GM12878 (cell line): ENCODE measurements around the gene EDC3. TPM values are rescaled to one million over a fixed set of nuclear protein-coding genes. Genes with fewer than 3 reads are reported as not detected.

Source experiments
- ATAC-seq: fragments of 200-7000 bp; cut with Tn5 transposase; 3 replicates; pipeline ENCODE4 v1.9.1; 2020; ENCODE audit warnings: mild to moderate bottlenecking, moderate library complexity
- BruUV-seq: library from RNA; stranded (reverse); fragments of 400-500 nt; replicated peaks from 2 replicates; lab custom pipeline; 2021; lab: Mats Ljungman, UMichigan
- CTCF ChIA-PET: fragments of 300-600 bp; sonication (Branson Sonifier 250); formaldehyde crosslinking; extraction: SDS; loops from one replicate; lab custom pipeline; 2021; ENCODE audit warnings: inconsistent platforms; lab: Yijun Ruan, JAX
- POLR2A ChIA-PET: fragments of 350-600 bp; formaldehyde crosslinking; extraction: SDS; loops from one replicate; lab custom pipeline; 2021; ENCODE audit warnings: inconsistent platforms; lab: Charles Lee
- RAD21 ChIA-PET: fragments of 300-600 bp; sonication (Branson Sonifier 250); formaldehyde crosslinking; loops from one replicate; lab custom pipeline; 2023; ENCODE audit warnings: antibody characterized with exemption; ENCODE audit not compliant: unreplicated experiment; lab: Charles Lee
- SMC1A ChIA-PET: fragments of 300-600 bp; sonication (Branson Sonifier 250); formaldehyde crosslinking; loops from one replicate; lab custom pipeline; 2023; ENCODE audit not compliant: unreplicated experiment, uncharacterized antibody; lab: Charles Lee
- DNase-seq: peaks from one replicate; pipeline ENCODE4 v3.0.0-alpha.2; 2011; ENCODE audit warnings: low read depth, low spot score
- FAIRE-seq: peaks from 3 replicates; lab custom pipeline; 2011; peaks lifted over from hg19 to GRCh38; lab: Jason Lieb, UNC
- H2AFZ ChIP-seq: 2 replicates; pipeline ENCODE4 v1.6.0; 2011; ENCODE audit warnings: low read depth, low read length, control low read depth; ENCODE audit not compliant: control insufficient read depth
- H3K27ac ChIP-seq: 2 replicates; pipeline ENCODE4 v1.5.1; 2011; ENCODE audit warnings: control low read depth; ENCODE audit not compliant: control insufficient read depth, insufficient read depth
- H3K27me3 ChIP-seq, 2 experiments: replicated peaks in 1 of 2; 2 replicates each; pipeline versions ENCODE4 v1.6.0 to v1.6.1; 2011; ENCODE audit warnings: low read length in 1 of 2; ENCODE audit not compliant: control insufficient read depth in 2 of 2, insufficient read depth in 2 of 2
- H3K36me3 ChIP-seq, 2 experiments: 2 replicates each; pipeline ENCODE4 v1.5.1; 2011; ENCODE audit warnings: low read length in 1 of 2; ENCODE audit not compliant: control insufficient read depth in 2 of 2, insufficient read depth in 2 of 2
- H3K4me1 ChIP-seq: 2 replicates; pipeline ENCODE4 v1.6.1; 2011; ENCODE audit warnings: mild to moderate bottlenecking, low read length, moderate library complexity, mixed read lengths; ENCODE audit not compliant: control insufficient read depth, insufficient read depth
- H3K4me2 ChIP-seq: 2 replicates; pipeline ENCODE4 v1.6.0; 2011; ENCODE audit warnings: control low read depth; ENCODE audit not compliant: control insufficient read depth, insufficient read depth
- H3K4me3 ChIP-seq: fragments of 200-600 bp; sonication (generic); 2 replicates; pipeline ENCODE4 v1.5.1; 2016
- H3K79me2 ChIP-seq: 2 replicates; pipeline ENCODE4 v1.6.0; 2011; ENCODE audit warnings: low read length; ENCODE audit not compliant: control insufficient read depth, insufficient read depth
- H3K9ac ChIP-seq: 2 replicates; pipeline ENCODE4 v1.8.0; 2011; ENCODE audit warnings: low read length, control low read depth, mixed read lengths; ENCODE audit not compliant: control insufficient read depth, insufficient read depth
- H3K9me3 ChIP-seq: replicated peaks from 3 replicates; pipeline ENCODE4 v1.5.1; 2011; ENCODE audit warnings: mild to moderate bottlenecking, low read length; ENCODE audit not compliant: control insufficient read depth, insufficient read depth
- H4K20me1 ChIP-seq: 2 replicates; pipeline ENCODE4 v1.6.0; 2011; ENCODE audit not compliant: control insufficient read depth, insufficient read depth
- BCL3 ChIP-seq: IDR thresholded peaks from 2 replicates; pipeline ENCODE4 v1.6.1; 2011; ENCODE audit warnings: borderline replicate concordance, low read depth, mild to moderate bottlenecking, moderate library complexity, low read length; ENCODE audit not compliant: insufficient read depth, poor library complexity, severe bottlenecking
- CBX3 ChIP-seq: fragments of 200-600 bp; sonication (generic); IDR thresholded peaks from 2 replicates; pipeline ENCODE4 v1.6.1; 2016; ENCODE audit warnings: low read depth, borderline replicate concordance
- EED ChIP-seq: sonication (generic); IDR thresholded peaks from 2 replicates; pipeline ENCODE4 v1.6.1; 2016; ENCODE audit warnings: antibody characterized with exemption, low read depth
- ELK1 ChIP-seq: IDR thresholded peaks from 2 replicates; pipeline ENCODE4 v1.6.1; 2012; ENCODE audit warnings: low read depth, low read length, improper control_type of control experiment
- NFIC ChIP-seq: IDR thresholded peaks from 2 replicates; pipeline ENCODE4 v1.6.1; 2012; ENCODE audit warnings: low read depth, mild to moderate bottlenecking, inconsistent platforms, low read length, moderate library complexity
- NKRF ChIP-seq: fragments of 450-650 bp; conservative IDR thresholded peaks from 2 replicates; pipeline ENCODE4 v1.6.1; 2017; ENCODE audit warnings: mild to moderate bottlenecking, moderate library complexity
- NR2C2 ChIP-seq: IDR thresholded peaks from 2 replicates; pipeline ENCODE4 v1.6.1; 2011; ENCODE audit warnings: borderline replicate concordance, low read depth; ENCODE audit not compliant: control insufficient read depth, insufficient read length
- POLR2A ChIP-seq: IDR thresholded peaks from 2 replicates; pipeline ENCODE4 v1.6.1; 2011; ENCODE audit warnings: low read depth, mild to moderate bottlenecking, low read length
- SIN3A ChIP-seq: IDR thresholded peaks from 2 replicates; pipeline ENCODE4 v1.6.1; 2012; ENCODE audit warnings: low read depth, low read length, improper control_type of control experiment
- SMARCA5 ChIP-seq: fragments of 450-650 bp; IDR thresholded peaks from 2 replicates; pipeline ENCODE4 v1.6.1; 2017; ENCODE audit warnings: mild to moderate bottlenecking
- STAT3 ChIP-seq: IDR thresholded peaks from 2 replicates; pipeline ENCODE4 v1.6.1; 2011; ENCODE audit warnings: low read depth, low read length, improper control_type of control experiment
- TARDBP ChIP-seq: IDR thresholded peaks from 2 replicates; pipeline ENCODE4 v1.6.1; 2016; ENCODE audit warnings: borderline replicate concordance
- ZSCAN29 ChIP-seq: fragments of 450-650 bp; IDR thresholded peaks from 2 replicates; pipeline ENCODE4 v1.6.1; 2017; ENCODE audit warnings: mild to moderate bottlenecking, moderate library complexity
- WGBS: methylation state at CpG from one replicate; pipeline ENCODE4 v1.1.6; 2016; ENCODE audit warnings: low lambda C conversion rate; ENCODE audit not compliant: insufficient replicate concordance, insufficient coverage; ENCODE audit errors: missing lambda C conversion rate; 5-methylcytosine and 5-hydroxymethylcytosine counted together
- in situ Hi-C: fragments of 300-500 bp; cut with MboI; formaldehyde crosslinking; loops from 9 replicates; pipeline ENCODE4 v1.14.3; 2018; ENCODE audit warnings: mixed read lengths
- intact Hi-C: fragments of 100-400 bp; cut with micrococcal nuclease; formaldehyde crosslinking; loops from one replicate; pipeline ENCODE4 v1.14.2; 2022; ENCODE audit not compliant: unreplicated experiment
- polyA plus RNA-seq, 11 experiments: library from polyadenylated mRNA; depleted of rRNA in 4 of 11; unstranded in 6 of 11; stranded (reverse) in 5 of 11; fragments of >200 nt; fragmentation: Nextera tagmentation in 4 of 11; fragmentation: Illumina TruSeq in 1 of 11; extraction: Ambion mirVana in 4 of 11; extraction: Trizol in 1 of 11; gene quantifications; 1 replicate in 1 of 11; 2 replicates in 10 of 11; pipeline versions ENCODE4 v1.2.1 to v1.2.3, GENCODE V29; 2011 to 2016; ENCODE audit warnings: inconsistent platforms in 2 of 11, missing spikeins in 2 of 11, low read depth in 1 of 11
- total RNA-seq, 4 experiments: library from RNA; depleted of rRNA in 3 of 4; stranded (reverse); fragments of >200 nt in 3 of 4; fragmentation: Illumina TruSeq in 1 of 4; extraction: Trizol in 1 of 4; gene quantifications; 2 replicates each; pipeline versions ENCODE4 v1.2.1 to v1.2.3, GENCODE V29; 2013 to 2021

EDC3 gene
- total and polyA plus RNA-seq, 10 of the 15 experiments (the other 5 are each of a cell fraction or from before 2014, with no cell fraction given) = 11.8 to 48.4 (median 35.3) TPM

- FAIRE-seq = no peak
- CTCF ChIA-PET = no interaction called here
- no peaks in the 10 kb centered on the region for H3K4me1 ChIP-seq
- SMC1A ChIA-PET = interaction anchor here (0.7 to 1.4 kb wide), 3 partner anchors 39 to 225 kb away, joined by 3 to 4 read pairs (median 3); no protein-coding TSS in a partner anchor
- H3K9me3 ChIP-seq = no peaks in the 10 kb centered on the region
- peaks cover 4% of the 10 kb centered on the region for H3K79me2 ChIP-seq
- RAD21 ChIA-PET = no interaction called here
- DNase-seq = no peak
- POLR2A ChIA-PET = interaction anchor here (0.6 kb wide), 1 partner anchor 13 kb away, joined by 3 read pairs; no protein-coding TSS in a partner anchor
- no peak overlapping the region for H3K4me3 ChIP-seq
- H2AFZ ChIP-seq = no peak overlapping the region
- no peak overlapping the region for H3K4me2 ChIP-seq
- intact Hi-C loops (no loop called here), in situ Hi-C loops (no loop called here)
- no peak overlapping the region for H3K9ac ChIP-seq
- no peak for ATAC-seq
- H3K36me3 ChIP-seq = peaks cover 2 to 7% of the 10 kb centered on the region in 2 experiments; a peak in 2 of 4 replicates
- TF ChIP-seq ELK1 = no peak
- TF ChIP-seq POLR2A = no peak
- no peak for TF ChIP-seq SMARCA5
- H3K27me3 ChIP-seq = no peaks in the 10 kb centered on the region
- no TSS peak for BruUV-seq
- H3K27ac ChIP-seq = no peak overlapping the region
- WGBS = 86% methylated on average over 5 of the region's 7 CpGs
- H4K20me1 ChIP-seq = no peaks in the 10 kb centered on the region
Measured at GRCh38 chr15:74676801-74677200, 19.0 kb downstream of the EDC3 start.

GRCh38 chr15:74674161-74674560 is 21.7 kb downstream of the EDC3 start:
- Histone ChIP-seq H3K27ac (no peak overlapping the region), H3K4me3 (no peak overlapping the region), H2AFZ (no peak overlapping the region), H3K4me2 (no peak overlapping the region), H4K20me1 (no peaks in the 10 kb centered on the region), H3K79me2 (peaks cover 4% of the 10 kb centered on the region), H3K9me3 (no peaks in the 10 kb centered on the region), H3K9ac (no peak overlapping the region), H3K4me1 (no peaks in the 10 kb centered on the region), H3K36me3 (peaks cover 5 to 13% of the 10 kb centered on the region in 2 experiments; a peak in 3 of 4 replicates), H3K27me3 (no peaks in the 10 kb centered on the region)
- WGBS = 95% methylated on average over 3 of the region's 3 CpGs
- intact Hi-C loops (no loop called here), in situ Hi-C loops (no loop called here)
- ChIA-PET SMC1A (no interaction called here), CTCF (no interaction called here), POLR2A (no interaction called here), RAD21 (no interaction called here)
- no peak for DNase-seq
- ATAC-seq = no peak
- TF ChIP-seq EED = no peak
- no peak for TF ChIP-seq STAT3
- TF ChIP-seq NFIC = no peak
- TF ChIP-seq NR2C2 = no peak
- no peak for TF ChIP-seq SIN3A
- no peak for TF ChIP-seq ZSCAN29
- no peak for TF ChIP-seq CBX3
- no peak for TF ChIP-seq BCL3
- TF ChIP-seq NKRF = no peak
- TF ChIP-seq TARDBP = no peak
- no peak for FAIRE-seq
- BruUV-seq = no TSS peak
